HG03039 (cell line): ENCODE measurements around the gene TAF8.

Experiments used
- ATAC-seq: cut with Tn5 transposase; IDR thresholded peaks from one replicate; pipeline ENCODE4 v1.9.1; 2021; ENCODE audit warnings: mild to moderate bottlenecking, moderate library complexity; ENCODE audit not compliant: unreplicated experiment

Gene TAF8

GRCh38 chr6:42095094-42095493 is 44.8 kb downstream of the TAF8 start:
- ATAC-seq, result no peak

DNA sequence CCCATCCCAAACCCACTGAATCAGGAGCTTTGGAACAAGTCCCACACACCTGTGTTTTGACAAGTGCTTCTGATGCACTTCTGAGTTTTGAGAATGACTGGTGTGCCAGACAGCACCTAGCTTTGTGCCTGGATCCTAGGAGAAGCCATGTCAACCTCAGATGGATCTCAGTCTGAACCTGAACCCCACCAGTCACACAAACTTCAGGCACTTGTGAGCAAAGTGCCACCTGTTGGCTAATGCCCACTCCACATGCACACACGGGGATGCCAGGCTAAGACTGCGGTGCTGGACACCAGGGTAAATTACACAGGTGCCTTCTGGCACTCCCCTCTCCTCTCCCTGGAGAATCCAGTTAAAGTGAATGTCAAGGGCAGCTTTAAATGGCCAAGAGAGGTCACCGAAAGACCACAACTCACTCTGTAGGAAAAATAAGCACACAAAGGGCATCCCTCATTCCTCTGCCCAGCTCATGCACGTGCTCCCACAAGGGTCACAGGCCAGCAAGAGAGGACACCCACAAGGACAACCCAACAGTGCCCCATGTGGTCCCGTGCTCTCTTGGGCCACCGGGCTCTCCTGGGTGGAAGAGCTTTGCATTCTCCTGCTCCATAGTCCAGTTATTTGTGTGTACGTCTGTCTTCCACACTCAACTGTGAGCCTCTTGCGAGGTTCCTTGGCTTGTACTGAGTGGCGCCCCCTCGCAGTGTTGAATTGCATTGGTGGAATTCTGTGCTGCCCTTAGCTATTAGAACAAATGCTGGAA is 45.6 kb downstream of the TAF8 start:
- ATAC-seq, result no peak

- ATAC-seq, result no peak
Observed at GRCh38 chr6:42099340-42100028, 49.2 kb downstream of the TAF8 start.

DNA sequence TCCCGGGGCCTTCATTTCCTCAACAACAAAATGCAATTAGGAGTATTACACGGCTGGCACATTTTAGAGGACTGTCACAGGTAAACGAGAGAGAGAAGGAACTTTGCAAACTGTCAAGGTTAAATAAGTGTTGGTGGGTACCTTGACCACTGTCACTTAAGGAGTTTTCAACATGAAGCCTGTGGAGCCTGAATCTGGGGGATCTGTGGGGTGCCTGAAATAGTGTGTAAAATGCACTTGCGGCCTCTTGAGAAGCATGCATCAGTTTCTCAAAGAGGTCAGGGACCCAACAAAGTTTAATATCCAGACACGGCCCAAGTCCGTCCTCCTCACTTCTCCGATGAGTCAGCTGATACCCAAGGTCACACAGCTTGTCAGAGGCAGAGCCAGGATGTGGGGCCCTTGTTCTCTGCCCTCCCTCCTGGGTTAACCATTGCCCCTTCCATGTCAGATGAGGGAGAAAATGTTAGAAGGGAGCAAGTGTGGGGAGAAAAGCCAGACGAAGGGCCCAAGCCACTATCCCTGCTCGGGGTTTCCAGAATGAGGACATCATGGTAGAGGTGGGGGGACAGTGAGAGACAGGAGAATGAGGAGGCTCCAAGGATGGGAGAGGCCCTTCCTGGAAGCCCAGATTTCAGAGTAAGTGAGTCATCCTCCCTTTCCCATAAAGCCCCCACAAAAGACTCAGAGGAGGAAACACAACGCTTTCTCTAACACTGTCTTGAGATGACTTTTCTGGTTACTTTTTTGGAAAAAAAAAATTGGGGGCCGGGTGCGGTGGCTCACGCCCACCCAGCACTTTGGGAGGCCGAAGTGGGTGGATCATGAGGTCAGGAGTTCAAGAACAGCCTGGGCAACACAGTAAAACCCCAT is 49.9 kb downstream of the TAF8 start:
- no peak for ATAC-seq

- no peak for ATAC-seq
Observed at GRCh38 chr6:42101186-42101657, 50.9 kb downstream of the TAF8 start.

DNA sequence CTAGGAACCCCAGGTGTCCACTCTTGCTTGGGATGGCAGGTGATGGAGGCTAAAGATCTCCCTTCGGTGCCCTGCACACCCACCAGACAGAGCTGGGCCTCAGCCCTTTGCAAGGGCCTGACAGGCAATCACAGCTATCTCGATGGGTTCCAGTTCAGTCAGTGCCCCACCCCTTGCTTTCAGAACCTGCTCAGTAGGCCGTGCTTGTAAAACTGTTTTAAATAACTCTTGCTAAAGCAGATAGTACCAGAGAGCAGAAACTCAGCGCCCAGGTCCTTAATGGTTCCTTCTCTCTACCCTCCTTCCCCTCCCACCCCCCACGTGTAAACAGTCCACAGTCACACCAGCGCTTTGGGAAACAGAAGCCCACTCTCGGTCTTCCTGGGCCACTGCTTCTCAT is 52.9 kb downstream of the TAF8 start:
- ATAC-seq, result no peak

- no peak for ATAC-seq
Observed at GRCh38 chr6:42103753-42104094, 53.4 kb downstream of the TAF8 start.

DNA sequence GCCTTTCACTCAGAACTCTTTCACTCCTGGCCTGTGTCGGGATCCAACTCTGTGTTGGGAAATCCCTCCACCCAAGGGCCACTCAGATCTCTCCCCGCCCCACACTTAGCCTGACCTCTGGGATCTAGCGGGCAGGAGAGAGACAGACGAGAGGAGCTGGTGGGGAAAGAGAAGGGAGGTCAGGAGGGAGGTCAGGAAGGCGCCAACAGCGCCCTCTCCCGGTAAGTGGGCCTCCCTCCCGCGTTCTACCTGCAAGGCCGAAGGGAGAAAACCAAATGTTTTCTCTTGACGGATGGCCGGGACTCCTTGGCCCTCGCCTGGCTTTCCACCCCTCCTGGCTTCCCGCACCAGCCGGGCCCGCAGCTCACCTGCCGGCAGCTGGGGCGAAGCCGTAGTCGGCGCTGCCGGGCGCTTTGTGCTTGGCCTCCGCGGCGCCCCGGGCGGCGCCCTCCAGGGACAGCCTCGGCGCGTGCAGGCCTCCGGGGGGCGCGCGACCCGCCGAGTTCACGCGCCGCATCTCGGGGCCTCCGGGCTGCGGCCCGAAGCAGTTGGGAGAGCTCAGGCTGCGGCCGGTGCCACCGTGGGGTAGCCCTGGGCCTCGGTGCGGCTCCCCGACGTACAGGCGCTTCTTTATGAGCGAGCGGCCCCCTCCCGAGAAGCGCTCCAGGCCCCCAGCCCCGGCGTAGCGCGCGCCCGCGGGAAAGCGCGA is 53.9 kb downstream of the TAF8 start:
- ATAC-seq, result no peak

DNA sequence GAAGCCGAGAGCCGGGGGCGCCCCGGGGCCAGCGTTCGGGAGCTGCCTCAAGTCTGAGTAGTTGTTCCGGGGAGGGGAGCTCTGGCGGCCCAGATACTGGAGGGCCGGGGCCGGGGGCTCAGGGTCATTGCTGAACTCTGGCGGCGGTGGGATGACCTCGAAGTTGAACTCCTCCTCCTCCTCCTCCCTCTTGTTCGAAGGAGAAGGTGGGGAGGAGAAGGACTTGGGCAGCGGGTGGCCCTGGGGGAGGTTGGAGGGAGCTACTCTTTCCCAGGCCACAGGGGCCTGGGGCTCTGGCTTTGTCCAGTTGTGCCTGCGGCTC is 54.4 kb downstream of the TAF8 start:
- ATAC-seq, result no peak

- no peak for ATAC-seq
Observed at GRCh38 chr6:42105156-42105648, 54.9 kb downstream of the TAF8 start.

GRCh38 chr6:42105709-42106108 is 55.4 kb downstream of the TAF8 start:
- ATAC-seq, result no peak

DNA sequence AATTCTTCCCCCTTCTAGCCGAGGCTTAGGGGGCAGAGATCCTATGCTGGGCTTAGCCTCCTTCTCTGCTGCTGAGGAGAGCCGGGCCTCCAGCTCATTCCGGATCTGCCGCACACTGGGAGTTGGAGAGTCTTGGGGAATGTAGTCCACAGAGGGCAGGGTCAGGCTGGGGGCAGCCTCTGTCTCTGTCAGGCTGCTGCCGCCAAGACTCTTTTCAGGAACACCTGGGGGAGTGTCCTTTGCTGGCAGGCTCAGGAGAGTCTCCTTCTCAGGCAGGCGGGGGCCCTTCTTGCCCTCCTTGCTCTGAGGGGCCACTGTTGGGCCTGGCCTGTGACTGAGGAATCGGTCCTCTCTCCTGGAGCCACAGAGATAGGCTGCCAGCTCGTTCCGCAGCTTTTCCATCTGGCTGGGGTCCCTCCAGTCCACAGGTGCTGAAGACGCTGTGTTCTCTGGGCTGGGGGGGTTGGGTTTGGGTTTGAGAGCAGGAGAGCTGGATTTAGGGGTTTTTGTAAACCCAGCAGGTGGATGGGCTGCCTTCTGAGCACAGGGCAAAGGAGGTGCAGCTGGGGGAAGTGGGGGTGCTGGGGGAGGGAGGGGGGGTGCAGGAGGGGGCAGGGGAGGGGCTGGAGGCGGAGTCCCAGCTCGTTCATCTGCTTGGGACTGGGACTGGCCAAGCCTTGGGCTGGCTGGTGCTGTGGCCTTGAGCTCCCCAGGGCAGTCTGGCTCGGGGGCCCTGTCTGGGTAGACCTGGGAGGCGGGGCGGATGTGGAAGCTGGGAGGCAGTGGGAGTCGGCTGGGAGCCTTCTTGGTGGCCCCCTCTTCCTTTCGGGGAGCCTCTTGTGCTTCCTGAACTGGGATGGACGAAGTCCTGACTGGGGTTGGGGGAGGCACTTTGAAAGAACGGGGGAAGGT is 56.0 kb downstream of the TAF8 start:
- no peak for ATAC-seq

DNA sequence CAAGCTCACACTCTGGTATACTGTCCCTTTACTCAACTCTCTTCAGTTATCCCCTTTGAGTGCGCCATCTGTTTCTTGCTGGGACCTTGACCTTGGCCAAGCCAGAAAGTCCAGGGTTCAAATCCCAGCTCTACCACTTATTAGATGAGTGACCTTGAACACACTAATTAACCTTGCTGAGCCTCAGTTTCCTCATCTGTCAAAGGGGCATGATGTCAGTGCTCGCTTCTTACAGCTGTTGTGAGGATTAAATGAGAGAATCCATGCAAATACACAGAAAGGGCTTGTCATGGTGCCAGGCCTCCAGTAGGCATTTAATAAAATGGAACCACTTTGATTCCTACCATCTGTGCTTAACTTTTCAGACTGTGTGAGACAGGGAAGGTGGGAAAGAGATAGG is 57.7 kb downstream of the TAF8 start:
- ATAC-seq, result no peak

DNA sequence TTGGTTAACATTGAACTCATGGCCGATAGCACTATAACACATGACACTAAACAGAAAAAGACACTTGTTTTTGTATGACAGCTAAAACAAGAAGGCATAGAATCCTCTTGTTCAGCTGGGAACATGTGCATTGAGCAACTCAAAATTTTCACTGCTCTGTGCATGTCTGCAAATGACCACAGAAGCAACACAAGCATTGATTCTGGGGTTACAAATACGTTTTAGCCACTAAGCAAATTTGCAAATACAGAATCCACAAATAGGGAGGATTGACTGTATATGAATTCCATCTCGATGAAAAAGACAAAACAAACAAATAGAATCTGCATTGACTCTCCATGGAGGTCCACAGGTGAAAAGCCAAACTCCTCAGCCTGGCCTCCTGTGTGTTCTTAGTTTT is 60.4 kb downstream of the TAF8 start:
- no peak for ATAC-seq

GRCh38 chr6:42112351-42112750 is 62.0 kb downstream of the TAF8 start:
- no peak for ATAC-seq

- ATAC-seq, result no peak
Observed at GRCh38 chr6:42113936-42114636, 63.8 kb downstream of the TAF8 start.

DNA sequence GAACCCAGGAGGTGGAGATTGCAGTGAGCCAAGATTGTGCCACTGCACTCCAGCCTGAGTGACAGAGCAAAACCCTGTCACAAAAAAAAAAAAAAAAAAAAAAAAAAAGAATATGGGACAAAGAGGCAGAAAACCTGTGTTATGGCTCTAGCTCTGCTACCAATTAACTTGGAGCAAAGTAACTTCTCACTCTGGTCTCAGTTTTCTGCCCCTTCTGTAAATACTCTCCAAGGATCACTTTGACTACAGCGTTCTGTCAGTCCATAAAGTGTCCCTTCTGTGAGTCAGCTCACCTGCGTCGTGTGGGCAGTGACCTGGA is 67.5 kb downstream of the TAF8 start:
- no peak for ATAC-seq

GRCh38 chr6:42118162-42119001 is 68.1 kb downstream of the TAF8 start:
- no peak for ATAC-seq
